GM21367 (cell line): Measurements from ENCODE around the gene EGFL7.
"Not testable (repeated sequence)": the region's sequence is repeated elsewhere in the genome, so short reads cannot be mapped to it uniquely, and the experiment has no call there.

Source experiments
- ATAC-seq: cut with Tn5 transposase; IDR thresholded peaks from one replicate; pipeline ENCODE4 v1.9.1; 2021; ENCODE audit not compliant: unreplicated experiment

EGFL7 gene

DNA sequence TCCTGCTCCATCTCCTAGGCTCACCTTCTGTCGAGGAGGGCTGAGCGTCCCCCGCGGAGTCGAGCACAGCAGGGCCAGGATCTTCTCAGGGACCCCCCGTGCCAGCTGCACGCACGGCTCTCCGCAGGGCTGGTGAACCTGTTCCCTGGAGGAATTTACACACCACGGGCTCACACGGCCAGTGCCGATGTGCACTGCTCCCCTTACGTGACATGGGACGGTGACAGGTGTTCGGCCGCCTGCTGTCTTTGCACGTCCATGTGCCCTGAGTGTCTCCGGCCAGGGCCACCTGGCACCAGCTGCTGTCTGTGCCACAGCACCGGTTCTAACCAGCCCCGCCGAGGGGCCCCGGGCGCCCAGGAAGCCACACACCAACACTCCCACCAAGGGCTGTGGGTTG lies 33.2 kb downstream of the EGFL7 start:
- ATAC-seq: no peak

DNA sequence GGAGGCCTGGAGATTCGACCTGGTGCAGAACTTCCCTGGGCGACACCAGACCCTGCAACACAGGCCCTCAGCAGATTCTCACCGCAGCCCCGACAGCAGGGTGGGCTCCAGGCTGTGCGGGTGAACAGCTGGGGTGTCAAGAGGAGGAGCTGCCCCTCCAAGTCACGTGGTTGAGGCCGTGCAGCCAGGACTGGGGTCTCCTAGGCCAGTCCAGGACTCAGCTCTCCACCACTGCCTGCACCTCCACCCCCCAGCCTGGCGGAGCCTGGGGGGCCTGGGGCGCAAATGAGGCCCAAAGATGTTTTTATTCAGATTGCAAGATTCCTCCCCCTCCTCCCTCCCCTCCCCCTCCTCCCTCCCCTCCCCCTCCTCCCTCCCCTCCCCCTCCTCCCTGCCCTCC lies 33.8 kb downstream of the EGFL7 start:
- ATAC-seq: no peak

- ATAC-seq: no peak
Measured at GRCh38 chr9:136697146-136697820, 34.6 kb downstream of the EGFL7 start.

GRCh38 chr9:136697821-136698526 lies 35.3 kb downstream of the EGFL7 start:
- ATAC-seq: no peak

- ATAC-seq: no peak
Measured at GRCh38 chr9:136698635-136699246, 36.0 kb downstream of the EGFL7 start.

DNA sequence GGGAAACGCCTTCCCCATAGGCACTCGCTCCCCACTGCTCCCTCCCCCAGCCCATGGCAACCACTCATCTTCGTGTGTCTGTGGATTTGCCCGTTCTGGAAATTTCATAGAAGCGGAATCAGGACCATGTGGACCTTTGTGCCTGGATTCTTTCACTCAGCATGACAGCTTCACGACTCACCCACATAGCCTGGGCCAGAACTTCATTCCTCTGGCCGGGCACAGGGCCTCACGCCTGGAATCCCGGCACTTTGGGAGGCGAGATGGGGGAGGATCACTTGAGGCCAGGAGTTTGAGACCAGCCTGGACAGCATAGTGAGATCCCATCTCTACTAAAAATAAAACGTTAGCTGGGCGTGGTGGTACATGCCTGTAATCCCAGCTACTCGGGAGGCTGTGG lies 37.6 kb downstream of the EGFL7 start:
- no peak for ATAC-seq

DNA sequence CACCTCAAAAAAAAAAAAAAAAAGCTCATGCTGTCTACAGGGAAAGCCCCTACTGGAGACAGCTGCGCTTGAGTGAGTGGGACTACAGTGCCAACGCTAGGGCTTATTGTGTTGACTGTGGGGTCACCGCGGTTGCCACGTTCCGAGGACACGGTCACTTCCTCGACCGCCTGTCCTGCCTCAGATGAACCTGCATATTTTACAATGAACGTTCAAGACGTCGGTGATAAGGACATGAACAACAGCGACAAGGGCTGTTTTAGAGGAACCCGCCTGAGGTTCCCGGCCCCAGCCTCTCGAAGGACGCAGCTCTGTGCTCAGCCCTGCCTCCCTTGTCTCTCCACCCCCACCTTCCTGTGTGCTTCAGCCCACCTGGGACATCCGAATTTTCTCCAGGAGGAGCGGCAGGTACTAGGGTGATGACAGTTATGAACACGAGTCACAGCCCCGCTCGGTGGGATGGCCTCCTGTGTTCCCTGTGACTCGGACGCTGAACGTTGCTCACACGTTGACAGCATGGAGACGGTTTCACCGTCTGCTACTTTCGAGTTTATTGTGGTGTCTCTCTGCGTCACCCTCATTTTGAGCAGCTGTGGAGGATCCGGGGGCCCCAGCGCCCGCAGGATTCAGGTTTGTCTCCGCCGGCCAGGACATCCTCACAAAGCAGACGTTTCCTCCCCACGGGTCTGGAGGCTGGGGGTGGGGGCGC lies 38.4 kb downstream of the EGFL7 start:
- peak; percentile 57 for ATAC-seq

DNA sequence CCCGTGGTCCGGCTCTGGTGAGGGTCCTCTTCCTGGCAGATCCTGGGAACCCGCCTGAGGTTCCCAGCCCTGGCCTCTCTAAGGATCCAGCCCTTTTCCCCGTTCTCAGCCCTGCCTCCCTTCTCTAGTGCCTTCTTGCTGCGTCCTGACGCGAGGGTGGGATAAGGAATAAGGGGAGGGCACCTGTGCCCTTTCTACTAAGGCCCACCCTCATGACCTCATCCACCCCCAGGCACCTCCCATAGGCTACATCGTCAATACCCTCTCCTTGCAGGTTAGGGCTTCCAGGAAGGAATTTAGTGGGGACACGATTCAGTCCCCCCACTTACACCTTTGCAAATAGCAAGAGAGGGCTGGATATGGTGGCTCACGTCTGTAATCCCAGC lies 38.9 kb downstream of the EGFL7 start:
- no peak for ATAC-seq

DNA sequence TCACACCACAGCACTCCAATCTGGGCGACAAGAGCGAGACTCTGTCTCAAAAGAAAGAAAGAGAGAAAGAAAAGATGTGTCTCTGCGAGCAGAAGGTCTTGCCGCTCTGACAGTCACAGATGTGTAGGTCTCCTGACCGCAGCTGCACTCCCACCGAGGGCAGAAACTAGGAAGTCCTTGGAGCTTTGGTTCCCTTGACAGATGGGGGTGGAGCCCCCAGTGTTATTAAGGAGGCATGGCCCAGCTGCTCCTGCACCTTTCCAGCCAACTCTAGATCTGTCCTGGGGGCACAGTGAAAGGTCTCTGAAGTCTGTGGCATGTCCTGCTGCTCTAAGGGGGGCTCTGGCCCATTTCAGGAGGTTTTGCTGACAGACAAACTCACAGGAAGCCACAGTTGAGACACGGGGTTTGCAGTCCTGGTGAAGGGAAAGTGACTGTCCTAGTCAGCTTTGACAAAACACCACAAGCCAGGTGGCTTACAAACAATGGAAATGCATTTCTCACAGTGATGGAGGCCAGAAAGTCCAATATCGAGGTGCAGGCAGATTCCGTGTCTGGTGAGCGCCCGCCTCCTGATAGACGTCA lies 40.7 kb downstream of the EGFL7 start:
- ATAC-seq: no peak

DNA sequence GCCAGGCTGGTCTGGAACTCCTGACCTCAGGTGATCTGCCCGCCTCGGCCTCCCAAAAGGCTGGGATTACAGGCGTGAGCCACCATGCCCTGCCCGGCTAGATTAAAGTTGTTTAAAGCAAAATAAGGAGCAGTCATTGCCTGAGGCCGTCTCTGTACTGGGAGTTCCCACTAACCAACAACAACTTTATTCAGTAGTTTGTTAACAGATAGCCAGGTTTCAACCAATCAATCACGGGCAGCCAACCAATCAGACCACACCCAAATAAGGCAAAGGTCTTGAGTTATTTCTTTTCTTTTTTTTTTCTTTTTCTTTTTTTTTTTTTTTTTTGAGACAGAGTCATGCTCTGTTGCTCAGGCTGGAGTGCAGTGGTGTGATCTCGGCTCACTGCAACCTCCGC lies 42.0 kb downstream of the EGFL7 start:
- not testable (repeated sequence) for ATAC-seq

DNA sequence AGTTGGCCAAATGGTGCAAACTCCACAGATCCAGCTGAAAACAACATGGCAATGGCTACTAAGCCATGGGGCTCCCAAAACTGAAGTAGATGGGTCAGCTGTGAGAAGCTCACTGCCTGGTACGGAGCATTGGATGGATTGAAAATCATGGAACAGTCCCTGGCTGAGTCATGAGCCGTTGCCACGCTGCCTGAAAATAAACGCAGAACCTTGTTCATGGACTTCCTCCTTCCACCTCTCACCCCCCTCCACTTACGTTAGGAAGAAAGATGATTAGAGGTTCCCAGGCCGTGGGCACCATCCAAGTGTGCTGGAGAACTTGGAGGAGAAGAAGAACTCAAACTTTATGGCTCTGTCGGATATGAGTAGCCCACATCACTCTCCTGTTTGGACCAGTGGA lies 42.8 kb downstream of the EGFL7 start:
- no peak for ATAC-seq

DNA sequence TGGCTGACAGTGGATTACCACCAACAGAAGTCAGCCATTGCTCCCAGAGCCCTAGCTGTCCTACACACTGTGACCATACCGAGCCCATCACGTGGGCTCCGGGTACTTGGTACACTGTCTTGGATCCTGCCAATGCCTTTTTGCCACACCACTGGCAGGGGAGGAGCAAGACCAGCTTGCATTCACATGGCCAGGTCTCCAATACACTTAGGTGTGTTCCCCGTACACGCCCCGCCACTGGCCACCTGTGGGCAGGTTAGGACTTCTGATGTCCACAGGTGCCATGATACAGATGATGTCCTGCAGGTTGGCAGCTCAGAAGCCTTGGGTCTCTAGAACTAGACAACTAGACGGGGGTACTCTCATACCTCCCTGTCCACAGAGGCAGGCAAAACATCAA lies 44.3 kb downstream of the EGFL7 start:
- no peak for ATAC-seq

DNA sequence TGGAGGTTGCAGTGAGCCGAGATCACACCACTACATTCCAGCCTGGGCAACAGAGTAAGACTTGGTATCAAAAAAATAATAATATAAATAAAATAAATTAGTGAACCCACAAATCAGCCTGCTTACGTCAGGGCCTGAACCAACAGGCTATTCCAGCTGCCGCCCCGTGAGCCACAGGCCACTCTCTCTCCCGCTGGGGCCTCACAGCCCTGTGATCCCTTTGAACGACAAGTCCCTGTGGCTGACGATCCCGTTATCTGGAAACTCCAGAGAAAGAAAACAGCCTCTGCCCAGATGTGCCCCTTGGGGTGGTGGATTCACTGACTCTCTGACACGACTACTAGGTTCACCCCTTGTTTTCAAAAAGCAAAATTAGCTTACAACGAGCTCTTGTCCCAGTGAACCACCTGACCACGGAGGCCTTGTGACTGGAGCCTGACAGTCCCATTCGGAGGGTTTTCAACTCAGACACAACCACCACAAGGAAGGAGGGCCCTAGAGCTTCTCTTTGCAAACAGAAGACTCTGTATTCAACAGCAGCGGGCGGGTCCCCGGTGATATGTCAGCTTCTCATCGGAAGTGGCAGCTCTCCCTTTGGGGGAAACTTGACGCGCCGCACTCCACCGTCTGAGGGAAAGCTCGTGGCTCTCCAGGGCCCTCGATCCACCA lies 45.3 kb downstream of the EGFL7 start:
- no peak for ATAC-seq

GRCh38 chr9:136709454-136710109 lies 46.9 kb downstream of the EGFL7 start:
- no peak for ATAC-seq

DNA sequence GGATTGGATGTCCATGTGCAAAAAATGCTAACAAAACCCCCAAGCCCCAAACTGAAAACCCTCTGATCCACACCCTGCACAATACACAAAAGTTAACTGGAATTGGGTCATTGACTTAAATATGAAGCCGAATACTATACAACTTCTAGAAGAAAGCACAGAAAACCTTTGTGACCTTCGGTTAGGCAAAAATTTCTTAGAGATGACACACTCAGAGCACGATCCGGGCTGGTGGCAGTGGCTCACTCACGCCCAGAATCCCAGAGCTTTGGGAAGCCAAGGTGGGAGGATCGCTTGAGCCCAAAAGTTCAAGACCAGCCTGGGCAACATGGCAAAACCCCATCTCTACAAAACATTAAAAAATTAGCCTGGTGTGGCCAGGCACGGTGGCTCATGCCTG lies 47.8 kb downstream of the EGFL7 start:
- no peak for ATAC-seq

GRCh38 chr9:136711219-136711648 lies 48.5 kb downstream of the EGFL7 start:
- not testable (repeated sequence) for ATAC-seq

DNA sequence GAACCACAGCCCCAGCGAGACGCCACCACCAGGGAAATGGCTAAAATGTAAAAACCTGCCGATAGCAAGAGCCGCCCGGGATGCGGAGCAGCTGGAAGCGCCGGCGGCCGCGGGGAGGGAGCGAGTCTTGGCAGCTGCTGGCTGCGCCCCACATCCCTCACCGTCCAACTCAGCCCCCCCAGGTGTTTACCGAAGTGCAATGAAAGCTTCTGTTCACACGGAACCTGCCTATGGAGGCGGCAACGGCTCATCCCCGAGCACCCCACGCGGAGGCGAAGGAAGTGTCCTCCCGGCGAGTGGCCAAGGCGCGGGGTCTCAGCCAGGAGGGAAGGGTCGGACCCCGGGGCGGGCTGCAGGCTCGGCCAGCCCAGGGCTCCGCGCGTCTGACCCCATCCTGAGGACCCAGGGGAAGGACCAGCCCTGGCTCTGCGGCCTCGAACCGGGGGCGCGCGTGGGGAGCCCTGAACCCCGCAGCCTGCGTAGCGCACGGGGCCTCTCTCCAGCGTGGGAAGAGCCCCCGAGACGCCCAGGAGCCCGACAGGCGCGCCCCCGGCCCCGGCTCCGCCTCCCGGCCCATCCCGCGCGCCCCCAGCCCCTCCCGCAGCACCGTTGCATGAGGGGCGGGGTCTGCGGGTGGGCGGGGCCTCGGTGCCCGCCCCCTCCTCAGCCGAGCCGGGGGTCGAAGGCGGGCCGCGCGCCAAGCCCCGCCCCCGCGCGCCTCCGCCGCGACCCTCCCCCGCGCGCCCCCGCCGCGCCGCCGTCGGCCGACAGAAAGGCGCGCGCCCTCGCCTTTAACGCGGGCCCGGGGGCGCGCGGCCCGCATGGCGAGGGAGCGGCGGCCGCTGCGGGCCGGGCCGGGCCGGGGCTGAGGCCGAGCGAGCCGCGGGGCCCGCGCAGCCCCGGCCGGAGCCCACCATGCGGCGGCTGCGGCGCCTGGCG lies 49.3 kb downstream of the EGFL7 start, which contains the start of gene DIPK1B:
Gene DIPK1B, plus strand, starts transcription at position 822 of the 939 bp plus-strand sequence. Its CDS starts 94 bp downstream, at position 916.
- no peak for ATAC-seq

DNA sequence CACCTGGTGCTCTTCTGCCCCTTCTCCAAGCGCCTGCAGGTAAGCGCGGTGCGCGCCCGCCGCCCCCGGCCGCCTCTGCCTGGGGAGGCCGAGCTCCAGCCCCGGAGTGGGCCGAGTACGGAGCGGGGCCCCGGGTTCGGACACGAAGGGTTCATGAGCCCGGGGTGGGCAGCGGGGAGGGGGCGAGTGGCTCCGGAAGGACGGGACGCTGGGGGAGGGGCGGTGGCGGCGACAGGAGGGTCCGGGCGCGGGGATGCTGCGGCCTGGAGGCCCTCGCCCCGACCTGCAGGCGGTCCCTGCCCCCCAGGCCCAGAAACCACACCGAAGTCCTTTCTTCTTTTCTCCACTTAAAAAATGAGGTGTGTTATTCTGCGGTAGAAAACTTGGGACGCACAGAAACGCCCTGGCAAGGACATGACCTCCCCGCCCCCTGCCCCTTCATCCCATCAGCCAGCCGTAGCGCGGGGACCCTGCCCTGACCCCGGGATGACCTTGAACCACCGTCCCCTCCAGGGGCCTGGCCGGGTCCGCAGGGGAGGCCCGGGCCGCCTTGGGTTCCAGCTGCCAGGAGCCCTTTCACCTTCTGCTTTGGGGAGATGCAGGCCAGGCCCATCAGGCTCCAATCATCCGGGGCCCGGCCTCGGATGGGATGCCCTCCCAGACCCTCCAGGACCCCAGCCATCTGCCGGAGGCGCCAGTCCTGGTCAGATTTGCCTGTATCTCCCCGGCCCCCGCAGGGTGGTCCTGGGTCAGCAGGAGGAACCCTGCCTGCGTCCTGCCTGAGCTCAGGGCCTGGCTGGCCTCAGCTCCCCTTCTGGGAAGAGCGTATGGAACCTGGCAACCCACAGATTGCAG lies 50.2 kb downstream of the EGFL7 start:
- no peak for ATAC-seq
